ENCODE data around the gene ALPG.

The ALPG gene

DNA sequence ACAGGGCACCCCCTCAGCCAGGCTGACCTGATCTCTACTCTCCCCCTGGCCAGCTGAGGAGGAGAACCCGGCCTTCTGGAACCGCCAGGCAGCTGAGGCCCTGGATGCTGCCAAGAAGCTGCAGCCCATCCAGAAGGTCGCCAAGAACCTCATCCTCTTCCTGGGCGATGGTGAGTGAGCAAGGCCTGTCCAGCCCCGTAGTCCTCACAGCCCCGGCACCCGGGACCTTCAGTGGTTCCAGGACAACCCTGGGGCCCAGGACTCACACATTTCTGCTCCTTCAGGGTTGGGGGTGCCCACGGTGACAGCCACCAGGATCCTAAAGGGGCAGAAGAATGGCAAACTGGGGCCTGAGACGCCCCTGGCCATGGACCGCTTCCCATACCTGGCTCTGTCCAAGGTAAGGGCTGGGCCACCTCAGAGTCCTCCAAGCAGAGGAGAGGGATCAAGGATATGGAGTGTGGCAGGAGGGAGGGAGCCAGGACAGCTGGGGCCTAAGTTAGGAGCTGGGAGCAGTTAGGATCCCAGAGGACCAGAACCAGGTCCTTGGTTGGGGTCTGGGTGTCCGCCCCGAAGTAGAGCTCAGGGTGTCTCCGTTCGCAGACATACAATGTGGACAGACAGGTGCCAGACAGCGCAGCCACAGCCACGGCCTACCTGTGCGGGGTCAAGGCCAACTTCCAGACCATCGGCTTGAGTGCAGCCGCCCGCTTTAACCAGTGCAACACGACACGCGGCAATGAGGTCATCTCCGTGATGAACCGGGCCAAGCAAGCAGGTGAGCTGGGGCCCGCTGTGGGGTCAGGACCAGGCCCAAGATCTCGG is 49.9 kb downstream of the ALPG start:
- DNase-seq: no peak

DNA sequence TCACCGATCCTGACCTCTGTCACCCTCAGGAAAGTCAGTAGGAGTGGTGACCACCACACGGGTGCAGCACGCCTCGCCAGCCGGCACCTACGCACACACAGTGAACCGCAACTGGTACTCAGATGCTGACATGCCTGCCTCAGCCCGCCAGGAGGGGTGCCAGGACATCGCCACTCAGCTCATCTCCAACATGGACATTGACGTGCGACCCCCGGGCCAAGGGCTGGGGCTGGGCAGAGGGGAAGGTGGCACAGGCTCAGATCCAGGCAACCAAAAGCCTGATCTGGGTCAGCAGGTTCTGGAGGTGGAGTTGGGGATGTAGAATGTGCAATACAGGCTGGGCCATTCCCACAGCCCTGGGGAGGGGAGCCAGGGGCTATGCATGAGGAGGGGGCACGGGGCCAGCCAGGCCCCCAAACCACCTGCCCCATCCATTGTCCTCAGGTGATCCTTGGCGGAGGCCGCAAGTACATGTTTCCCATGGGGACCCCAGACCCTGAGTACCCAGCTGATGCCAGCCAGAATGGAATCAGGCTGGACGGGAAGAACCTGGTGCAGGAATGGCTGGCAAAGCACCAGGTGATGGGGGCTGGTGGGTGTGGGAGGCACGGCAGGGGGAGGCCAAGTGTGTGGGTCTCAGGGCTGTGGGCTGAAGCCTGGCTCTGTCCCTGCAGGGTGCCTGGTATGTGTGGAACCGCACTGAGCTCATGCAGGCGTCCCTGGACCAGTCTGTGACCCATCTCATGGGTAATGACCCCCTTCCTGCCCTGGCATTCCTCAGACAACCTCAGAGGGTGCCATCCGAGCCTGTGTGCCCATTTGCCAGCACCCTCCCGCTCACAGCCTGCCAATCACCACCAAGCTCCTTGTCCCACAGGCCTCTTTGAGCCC is 50.7 kb downstream of the ALPG start:
- no peak for DNase-seq

DNA sequence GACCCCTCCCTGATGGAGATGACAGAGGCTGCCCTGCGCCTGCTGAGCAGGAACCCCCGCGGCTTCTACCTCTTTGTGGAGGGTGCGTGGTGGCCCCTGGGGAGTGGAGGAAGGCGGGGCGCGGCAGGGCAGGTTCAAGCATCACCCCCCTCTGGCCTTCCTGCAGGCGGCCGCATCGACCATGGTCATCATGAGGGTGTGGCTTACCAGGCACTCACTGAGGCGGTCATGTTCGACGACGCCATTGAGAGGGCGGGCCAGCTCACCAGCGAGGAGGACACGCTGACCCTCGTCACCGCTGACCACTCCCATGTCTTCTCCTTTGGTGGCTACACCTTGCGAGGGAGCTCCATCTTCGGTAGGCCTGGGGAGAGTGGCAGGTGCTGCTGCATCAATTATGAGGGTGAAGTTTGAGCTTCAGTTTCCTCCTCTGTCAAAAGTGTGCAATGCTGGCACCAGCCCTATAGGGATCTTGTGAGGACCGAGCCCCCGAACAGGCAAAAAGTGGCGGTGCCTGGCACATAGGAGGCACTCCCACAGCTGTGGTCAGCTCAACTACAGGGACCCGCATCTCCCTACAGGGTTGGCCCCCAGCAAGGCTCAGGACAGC is 51.5 kb downstream of the ALPG start:
- DNase-seq: no peak

- no peak for DNase-seq
These were observed 52.2 kb downstream of the ALPG start for GRCh38 chr2:232458661-232459418.

GRCh38 chr2:232459419-232460035 is 52.9 kb downstream of the ALPG start:
- DNase-seq: no peak

DNA sequence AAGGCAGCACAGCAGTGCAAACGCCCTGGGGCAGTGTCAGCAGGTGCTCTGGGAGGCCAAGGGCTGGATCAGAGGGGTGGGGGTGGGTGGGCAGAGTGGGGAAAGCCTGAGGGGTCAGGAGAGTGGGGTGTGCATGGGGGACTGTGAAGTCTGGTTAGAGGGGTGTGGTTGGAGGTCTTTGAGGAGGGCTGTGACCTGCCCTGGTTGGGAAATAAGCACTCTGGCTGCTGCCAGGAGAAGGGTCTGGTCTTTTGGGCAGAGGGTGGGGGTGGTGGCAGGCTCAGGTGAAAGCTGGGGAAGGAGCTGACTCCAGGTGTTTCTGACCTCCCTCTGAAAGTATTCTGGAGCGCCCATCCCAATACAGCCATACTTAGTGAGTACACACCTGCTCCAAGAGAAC is 53.5 kb downstream of the ALPG start:
- no peak for DNase-seq

Data from anterior cingulate cortex (tissue), 58 donors.